ENCODE data around the gene LPIN2. TPM values are rescaled to one million over a fixed set of nuclear protein-coding genes. Genes with fewer than 3 reads are reported as not detected.

The LPIN2 gene
- total RNA-seq, 1 experiment from 2014 or later: 25.3 TPM

DNA sequence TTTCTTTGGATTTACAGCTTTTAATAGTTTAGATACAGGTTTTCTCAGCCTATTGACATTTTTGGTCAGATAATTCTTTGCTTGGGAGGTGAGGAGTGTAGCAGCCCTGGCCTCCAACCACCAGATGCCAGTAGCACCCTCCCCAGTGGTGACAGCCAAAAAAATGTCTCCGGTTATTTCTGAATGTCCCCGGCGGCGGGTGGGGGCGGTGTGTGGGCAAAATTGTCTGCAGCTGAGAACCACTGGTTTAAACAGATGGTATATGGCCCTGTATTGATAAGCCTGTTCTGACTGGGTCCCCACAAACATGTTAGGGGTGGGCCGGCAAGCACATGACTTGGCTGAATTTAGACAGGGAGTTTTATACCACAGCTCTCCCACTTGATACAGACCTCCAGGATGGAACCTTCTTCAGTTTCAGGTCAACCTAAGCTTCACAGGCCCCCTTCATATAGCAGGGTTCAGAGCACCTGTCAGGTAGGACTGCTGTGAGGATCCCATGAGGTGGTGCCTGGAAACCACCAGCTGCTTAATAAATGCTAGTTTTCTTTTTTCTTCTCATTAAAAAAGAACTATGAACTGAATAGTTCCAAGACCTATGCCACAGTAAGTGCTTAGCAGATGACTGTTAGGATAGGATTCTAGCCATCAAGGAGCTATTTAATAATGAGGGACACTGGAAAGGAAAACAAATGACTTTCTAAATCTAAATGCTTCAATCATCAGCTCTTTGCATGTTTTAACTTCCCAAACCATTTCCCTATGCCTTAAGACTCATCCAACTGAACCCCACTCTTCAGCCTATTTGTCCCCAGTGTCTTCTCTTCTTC lies 18.1 kb downstream of the LPIN2 start:
- Mint-ChIP-seq H3K4me1 (ENCODE audit: low read depth, unreplicated experiment) (peaks cover 17% of the 10 kb centered on the region), H3K9me3 (ENCODE audit: unreplicated experiment) (no peaks in the 10 kb centered on the region), H3K27me3 (ENCODE audit: insufficient read depth, unreplicated experiment) (no peaks in the 10 kb centered on the region), H3K4me3 (ENCODE audit: unreplicated experiment) (no peak overlapping the region), H3K27ac (ENCODE audit: unreplicated experiment) (peak overlapping the region; percentile 47), H3K36me3 (ENCODE audit: insufficient read depth, unreplicated experiment) (peaks cover 10% of the 10 kb centered on the region)
- Histone ChIP-seq H3K4me3 (ENCODE audit: low read depth, low read length) (no peak overlapping the region), H3K4me1 (peaks cover 14% of the 10 kb centered on the region), H3K27me3 (replicated peaks; ENCODE audit: control insufficient read depth, insufficient read depth, low read length) (no peaks in the 10 kb centered on the region), H3K36me3 (ENCODE audit: control insufficient read depth, insufficient read depth, low read length) (no peaks in the 10 kb centered on the region; the same call in 1 of the 2 replicates), H3K9me3 (no peaks in the 10 kb centered on the region)
- POLR2A ChIA-PET: no interaction called here
- CTCF ChIA-PET: interaction anchor here (0.6 to 3.0 kb wide), 8 partner anchors 8 to 251 kb away, joined by 4 to 11 read pairs (median 6); no protein-coding TSS in a partner anchor
- TF ChIP-seq, protein P1, sequence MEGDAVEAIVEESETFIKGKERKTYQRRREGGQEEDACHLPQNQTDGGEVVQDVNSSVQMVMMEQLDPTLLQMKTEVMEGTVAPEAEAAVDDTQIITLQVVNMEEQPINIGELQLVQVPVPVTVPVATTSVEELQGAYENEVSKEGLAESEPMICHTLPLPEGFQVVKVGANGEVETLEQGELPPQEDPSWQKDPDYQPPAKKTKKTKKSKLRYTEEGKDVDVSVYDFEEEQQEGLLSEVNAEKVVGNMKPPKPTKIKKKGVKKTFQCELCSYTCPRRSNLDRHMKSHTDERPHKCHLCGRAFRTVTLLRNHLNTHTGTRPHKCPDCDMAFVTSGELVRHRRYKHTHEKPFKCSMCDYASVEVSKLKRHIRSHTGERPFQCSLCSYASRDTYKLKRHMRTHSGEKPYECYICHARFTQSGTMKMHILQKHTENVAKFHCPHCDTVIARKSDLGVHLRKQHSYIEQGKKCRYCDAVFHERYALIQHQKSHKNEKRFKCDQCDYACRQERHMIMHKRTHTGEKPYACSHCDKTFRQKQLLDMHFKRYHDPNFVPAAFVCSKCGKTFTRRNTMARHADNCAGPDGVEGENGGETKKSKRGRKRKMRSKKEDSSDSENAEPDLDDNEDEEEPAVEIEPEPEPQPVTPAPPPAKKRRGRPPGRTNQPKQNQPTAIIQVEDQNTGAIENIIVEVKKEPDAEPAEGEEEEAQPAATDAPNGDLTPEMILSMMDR (IDR thresholded peaks at IDR 0.05; ENCODE audit: insufficient read depth in 1 of 2, low read depth in 1 of 2, low read length in 1 of 2, severe bottlenecking in 1 of 2, unreplicated experiment in 1 of 2): peak; percentile 52 to 65
- no TSS peak for BruUV-seq (replicated peaks)
- peak; percentile 47 to 61 for DNase-seq
- intact Hi-C loops (cut with micrococcal nuclease; ENCODE audit: unreplicated experiment): loop anchor here (1.0 to 2.0 kb wide), 3 partner anchors 68 to 252 kb away; partner anchors contain the start of gene MYL12A

DNA sequence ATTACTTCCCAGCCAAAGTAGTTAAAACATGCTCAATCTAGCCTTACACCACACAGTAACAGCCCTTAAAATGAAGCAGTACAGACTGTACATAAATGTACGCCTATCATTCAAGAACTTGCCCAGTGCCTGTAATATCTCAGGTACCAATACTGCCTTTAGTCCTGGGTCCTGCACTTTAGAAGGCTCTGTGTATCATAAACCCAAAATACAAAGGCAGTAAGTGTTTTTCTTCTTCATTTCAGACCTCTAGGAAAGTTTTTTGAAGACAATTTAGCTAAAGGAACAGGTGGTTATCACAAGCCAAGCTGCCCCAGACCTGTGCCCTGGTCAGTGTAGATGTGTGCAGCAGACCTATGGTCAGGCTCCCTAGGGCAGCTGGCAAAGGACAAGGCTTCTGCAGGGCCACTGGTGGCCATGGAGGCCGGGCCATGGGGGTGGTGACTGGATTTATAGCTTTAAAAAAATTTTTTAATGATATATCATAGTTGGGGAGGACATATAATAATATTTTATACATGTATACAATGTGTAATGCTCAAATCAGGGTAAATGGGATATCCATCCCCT lies 18.8 kb downstream of the LPIN2 start:
- Mint-ChIP-seq H3K4me3 (ENCODE audit: unreplicated experiment) (no peak overlapping the region), H3K36me3 (ENCODE audit: insufficient read depth, unreplicated experiment) (peaks cover 6% of the 10 kb centered on the region), H3K4me1 (ENCODE audit: low read depth, unreplicated experiment) (peaks cover 17% of the 10 kb centered on the region), H3K27ac (ENCODE audit: unreplicated experiment) (no peak overlapping the region), H3K9me3 (ENCODE audit: unreplicated experiment) (no peaks in the 10 kb centered on the region), H3K27me3 (ENCODE audit: insufficient read depth, unreplicated experiment) (no peaks in the 10 kb centered on the region)
- no peak overlapping the region for H3K4me3 ChIP-seq (ENCODE audit: low read depth, low read length)
- H3K27me3 ChIP-seq (replicated peaks; ENCODE audit: control insufficient read depth, insufficient read depth, low read length): no peaks in the 10 kb centered on the region
- TF ChIP-seq, protein P1 (IDR thresholded peaks at IDR 0.05; ENCODE audit: insufficient read depth in 1 of 2, low read depth in 1 of 2, low read length in 1 of 2, severe bottlenecking in 1 of 2, unreplicated experiment in 1 of 2): no peak
- intact Hi-C loops (cut with micrococcal nuclease; ENCODE audit: unreplicated experiment): loop anchor here (1.0 to 2.0 kb wide), 3 partner anchors 69 to 253 kb away; partner anchors contain the start of gene MYL12A
- no peaks in the 10 kb centered on the region; the same call in 1 of the 2 replicates for H3K36me3 ChIP-seq (ENCODE audit: control insufficient read depth, insufficient read depth, low read length)
- BruUV-seq (replicated peaks): no TSS peak
- H3K4me1 ChIP-seq: peaks cover 14% of the 10 kb centered on the region
- ChIA-PET CTCF (interaction anchor here (0.6 to 3.0 kb wide), 8 partner anchors 8 to 252 kb away, joined by 4 to 11 read pairs (median 6); no protein-coding TSS in a partner anchor), POLR2A (no interaction called here)
- H3K9me3 ChIP-seq: no peaks in the 10 kb centered on the region
- DNase-seq: no peak

GRCh38 chr18:2992995-2993877 lies 19.7 kb downstream of the LPIN2 start:
- POLR2A ChIA-PET: no interaction called here
- Mint-ChIP-seq H3K4me1 (ENCODE audit: low read depth, unreplicated experiment) (peaks cover 13% of the 10 kb centered on the region), H3K27ac (ENCODE audit: unreplicated experiment) (no peak overlapping the region), H3K36me3 (ENCODE audit: insufficient read depth, unreplicated experiment) (peaks cover under 1% of the 10 kb centered on the region), H3K27me3 (ENCODE audit: insufficient read depth, unreplicated experiment) (no peaks in the 10 kb centered on the region), H3K9me3 (ENCODE audit: unreplicated experiment) (no peaks in the 10 kb centered on the region), H3K4me3 (ENCODE audit: unreplicated experiment) (no peak overlapping the region)
- H3K27me3 ChIP-seq (replicated peaks; ENCODE audit: control insufficient read depth, insufficient read depth, low read length): no peaks in the 10 kb centered on the region
- BruUV-seq (replicated peaks): no TSS peak
- no peak for DNase-seq
- intact Hi-C loops (cut with micrococcal nuclease; ENCODE audit: unreplicated experiment): no loop called here
- peaks cover 14% of the 10 kb centered on the region for H3K4me1 ChIP-seq
- CTCF ChIA-PET: interaction anchor here (0.6 to 3.0 kb wide), 4 partner anchors 9 to 136 kb away, joined by 4 to 11 read pairs (median 7); no protein-coding TSS in a partner anchor
- no peaks in the 10 kb centered on the region for H3K9me3 ChIP-seq
- H3K36me3 ChIP-seq (ENCODE audit: control insufficient read depth, insufficient read depth, low read length): no peaks in the 10 kb centered on the region; the same call in 1 of the 2 replicates
- TF ChIP-seq, protein P1 (IDR thresholded peaks at IDR 0.05; ENCODE audit: insufficient read depth in 1 of 2, low read depth in 1 of 2, low read length in 1 of 2, severe bottlenecking in 1 of 2, unreplicated experiment in 1 of 2): no peak
- H3K4me3 ChIP-seq (ENCODE audit: low read depth, low read length): no peak overlapping the region

Measured in Caco-2 (cell line).